H1 (cell line): Measurements from ENCODE around the gene TTLL9. TPM values are rescaled to one million over a fixed set of nuclear protein-coding genes. Genes with fewer than 3 reads are reported as not detected.

Experiments used
- ATF3 ChIP-seq: IDR thresholded peaks from 2 replicates; pipeline ENCODE4 v1.6.1; 2011; ENCODE audit warnings: low read depth, mild to moderate bottlenecking, low read length; ENCODE audit not compliant: insufficient read depth
- CHD7 ChIP-seq: fragments of 300-600 bp; sonication (generic); IDR thresholded peaks from 2 replicates; pipeline ENCODE4 v1.7.1; 2012; ENCODE audit warnings: low read length, moderate library complexity, mild to moderate bottlenecking, inconsistent platforms; ENCODE audit not compliant: insufficient replicate concordance
- CTBP2 ChIP-seq: IDR thresholded peaks from 2 replicates; pipeline ENCODE4 v1.7.0; 2011; ENCODE audit warnings: borderline replicate concordance, mild to moderate bottlenecking, moderate library complexity, mixed read lengths, low read length; ENCODE audit not compliant: insufficient read depth, insufficient read length
- E2F6 ChIP-seq: IDR thresholded peaks from 2 replicates; pipeline ENCODE4 v1.6.1; 2012; ENCODE audit warnings: inconsistent platforms
- FOSL1 ChIP-seq: IDR thresholded peaks from 2 replicates; pipeline ENCODE4 v1.6.1; 2011; ENCODE audit warnings: mild to moderate bottlenecking, low read depth, low read length, moderate library complexity; ENCODE audit not compliant: insufficient read depth
- HDAC6 ChIP-seq: IDR thresholded peaks from one replicate; pipeline ENCODE4 v1.7.1; 2012; ENCODE audit warnings: low read depth, mild to moderate bottlenecking, inconsistent platforms, low read length, moderate library complexity
- JUND ChIP-seq: IDR thresholded peaks from 2 replicates; pipeline ENCODE4 v1.6.1; 2011; ENCODE audit warnings: mild to moderate bottlenecking, improper control_type of control experiment, low read length
- SRF ChIP-seq: IDR thresholded peaks from 2 replicates; pipeline ENCODE4 v1.6.1; 2011; ENCODE audit warnings: mild to moderate bottlenecking, low read depth, low read length, moderate library complexity
- TBP ChIP-seq: IDR thresholded peaks from 2 replicates; pipeline ENCODE4 v1.6.1; 2011; ENCODE audit warnings: low read depth, low read length, improper control_type of control experiment
- polyA plus RNA-seq, 7 experiments: library from polyadenylated mRNA; depleted of rRNA in 3 of 7; stranded (reverse) in 5 of 7; unstranded in 2 of 7; fragments of >200 nt in 5 of 7; fragments of 200-250 nt in 2 of 7; gene quantifications; 1 replicate in 5 of 7; 2 replicates in 1 of 7; 4 replicates in 1 of 7; pipeline versions ENCODE4 v1.2.1 to v1.2.3, GENCODE V29; 2011 to 2013; ENCODE audit warnings: missing spikeins in 2 of 7, mixed read lengths in 2 of 7
- total RNA-seq: library from RNA; stranded (reverse); fragmentation: NEBNext Ultra II Directional; extraction: Animal tissue kit (Norgen Biotek cat#: 25700); gene quantifications from 2 replicates; pipeline ENCODE4 v1.2.1, GENCODE V29; 2021

Gene TTLL9
- total and polyA plus RNA-seq, 2 of the 8 experiments (the other 6 are each of a cell fraction or from before 2014, with no cell fraction given): 0.06 TPM; not detected in 1

GRCh38 chr20:31869673-31869941 is 827 bp upstream of the TTLL9 start (continued):
- TF ChIP-seq HDAC6 (no peak), FOSL1 (no peak), CHD7 (no peak), SRF (no peak), ATF3 (no peak), JUND (no peak), CTBP2 (no peak), E2F6 (no peak), TBP (no peak)
